GM10266 (cell line): ENCODE measurements around the gene USP35.

ENCODE experiments used
- DNase-seq: peaks from one replicate; pipeline ENCODE4 v3.0.0; 2012; ENCODE audit errors: extremely low spot score
- CTCF ChIP-seq: IDR thresholded peaks from 2 replicates; pipeline ENCODE4 v1.5.1; 2012; ENCODE audit warnings: mild to moderate bottlenecking, low read depth; ENCODE audit not compliant: control insufficient read depth, insufficient read depth; ENCODE audit errors: missing control alignments

Gene USP35

GRCh38 chr11:78205691-78206090, 17.0 kb downstream of the USP35 start:
- TF ChIP-seq CTCF = no peak
- no peak for DNase-seq

GRCh38 chr11:78207532-78208256, 19.0 kb downstream of the USP35 start:
- DNase-seq = no peak
- no peak for TF ChIP-seq CTCF

DNA sequence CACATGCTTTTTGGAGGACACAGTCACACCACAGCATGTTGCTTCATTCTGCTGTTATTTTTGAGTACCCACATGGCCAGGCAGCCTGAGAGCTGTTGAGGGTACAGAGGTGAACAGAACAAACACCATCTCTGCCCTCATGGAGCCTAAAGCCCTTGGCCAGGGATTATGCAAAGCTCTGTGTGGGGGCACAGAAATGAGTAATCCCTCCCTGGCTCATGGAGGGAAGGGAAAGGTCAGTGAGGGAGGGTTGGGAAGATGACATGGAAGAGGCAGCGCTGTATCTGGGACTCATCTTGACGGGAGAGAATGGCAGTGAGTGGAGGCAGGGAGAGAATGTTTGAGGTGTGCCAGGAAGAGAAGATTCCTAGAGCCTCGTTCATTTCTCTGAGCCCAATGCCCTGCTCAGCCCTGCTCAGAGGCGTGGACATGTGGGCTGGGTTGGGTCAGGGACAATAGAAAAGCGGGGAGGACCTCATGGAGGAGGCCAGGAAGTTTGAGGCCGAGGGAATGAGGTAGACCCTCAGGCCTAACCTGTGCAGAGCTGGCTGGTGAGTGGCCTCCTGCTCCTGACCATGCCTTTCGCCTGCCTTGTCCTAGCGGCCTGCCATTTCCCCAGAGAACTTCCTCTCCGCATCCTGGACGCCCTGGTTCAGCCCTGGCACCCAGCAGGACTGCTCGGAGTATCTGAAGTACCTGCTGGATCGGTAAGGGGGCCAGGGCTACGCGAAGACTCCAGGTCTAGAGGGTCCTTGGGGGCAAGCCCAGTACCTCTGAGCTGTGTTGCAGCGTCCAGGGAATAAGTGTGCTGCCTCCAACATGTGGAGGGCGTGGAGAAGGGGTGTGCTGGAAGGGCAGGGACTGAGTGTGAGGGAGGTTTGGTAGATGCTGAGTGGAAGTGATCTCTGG, 19.8 kb downstream of the USP35 start:
- TF ChIP-seq CTCF = no peak
- no peak for DNase-seq

GRCh38 chr11:78209478-78209877, 20.8 kb downstream of the USP35 start:
- no peak for TF ChIP-seq CTCF
- no peak for DNase-seq

- DNase-seq = no peak
- no peak for TF ChIP-seq CTCF
These were observed 21.4 kb downstream of the USP35 start for GRCh38 chr11:78210000-78210608.

DNA sequence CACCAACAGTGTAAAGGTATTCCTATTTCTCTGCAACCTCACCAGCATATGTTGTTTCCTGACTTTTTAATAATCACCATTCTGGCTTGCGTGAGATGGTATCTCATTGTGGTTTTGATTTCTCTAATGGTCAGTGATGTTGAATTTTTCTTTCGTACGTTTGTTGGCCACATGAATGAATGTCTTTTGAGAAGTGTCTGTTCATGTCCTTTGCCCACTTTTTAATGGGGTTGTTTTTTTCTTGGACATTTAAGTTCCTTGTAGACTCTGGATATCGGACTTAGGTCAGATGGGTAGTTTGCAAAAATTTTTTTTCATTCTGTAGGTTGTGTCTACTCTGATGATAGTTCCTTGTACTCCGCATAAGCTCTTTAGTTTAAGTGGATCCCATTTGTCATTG, 22.8 kb downstream of the USP35 start:
- no peak for DNase-seq
- no peak for TF ChIP-seq CTCF
